GM12878 (cell line): ENCODE measurements around the gene ENPP1. TPM values are rescaled to one million over a fixed set of nuclear protein-coding genes. Genes with fewer than 3 reads are reported as not detected.

Experiments
- CHD2 ChIP-seq: IDR thresholded peaks from 2 replicates; pipeline ENCODE4 v1.6.1; 2011; ENCODE audit warnings: low read depth, low read length, improper control_type of control experiment, borderline replicate concordance
- CREB1 ChIP-seq: IDR thresholded peaks from 2 replicates; pipeline ENCODE4 v1.6.1; 2012; ENCODE audit warnings: low read depth, mild to moderate bottlenecking, inconsistent platforms
- CREM ChIP-seq: IDR thresholded peaks from 2 replicates; pipeline ENCODE4 v1.6.1; 2014; ENCODE audit warnings: antibody characterized with exemption, low read depth
- EGR1 ChIP-seq, 2 experiments: IDR thresholded peaks; 1 replicate in 1 of 2; 2 replicates in 1 of 2; pipeline ENCODE4 v1.6.1; 2011 to 2012; ENCODE audit warnings: low read depth in 2 of 2, low read length in 2 of 2, borderline replicate concordance in 1 of 2, mild to moderate bottlenecking in 1 of 2, moderate library complexity in 1 of 2
- ESRRA ChIP-seq: IDR thresholded peaks from 2 replicates; pipeline ENCODE4 v1.6.1; 2012; ENCODE audit warnings: mild to moderate bottlenecking, low read length, improper control_type of control experiment
- ETV6 ChIP-seq, 2 experiments: fragments of 450-650 bp in 1 of 2; IDR thresholded peaks in 1 of 2; conservative IDR thresholded peaks in 1 of 2; 2 replicates each; pipeline ENCODE4 v1.6.1; 2014; ENCODE audit warnings: antibody characterized with exemption in 1 of 2, borderline replicate concordance in 1 of 2, low read depth in 1 of 2, mild to moderate bottlenecking in 1 of 2, moderate library complexity in 1 of 2
- HDAC2 ChIP-seq: fragments of 200-600 bp; sonication (generic); IDR thresholded peaks from 2 replicates; pipeline ENCODE4 v1.6.1; 2017
- KLF5 ChIP-seq: fragments of 450-650 bp; IDR thresholded peaks from 2 replicates; pipeline ENCODE4 v1.6.1; 2014; ENCODE audit warnings: mild to moderate bottlenecking; ENCODE audit not compliant: partially characterized antibody
- MTA3 ChIP-seq: IDR thresholded peaks from 2 replicates; pipeline ENCODE4 v1.6.1; 2012; ENCODE audit warnings: low read length, inconsistent platforms, borderline replicate concordance
- MYB ChIP-seq: fragments of 150-350 bp; IDR thresholded peaks from 2 replicates; pipeline ENCODE4 v1.6.1; 2014; ENCODE audit warnings: mild to moderate bottlenecking, low read depth, low read length, borderline replicate concordance
- STAT1 ChIP-seq: fragments of 450-650 bp; conservative IDR thresholded peaks from 2 replicates; pipeline ENCODE4 v1.6.1; 2014; ENCODE audit warnings: antibody characterized with exemption, mild to moderate bottlenecking
- STAT3 ChIP-seq: IDR thresholded peaks from 2 replicates; pipeline ENCODE4 v1.6.1; 2011; ENCODE audit warnings: low read depth, low read length, improper control_type of control experiment
- TAF1 ChIP-seq: IDR thresholded peaks from 2 replicates; pipeline ENCODE4 v1.6.1; 2011; ENCODE audit warnings: mild to moderate bottlenecking, low read depth, low read length, borderline replicate concordance
- polyA plus RNA-seq, 11 experiments: library from polyadenylated mRNA; depleted of rRNA in 4 of 11; unstranded in 6 of 11; stranded (reverse) in 5 of 11; fragments of >200 nt; fragmentation: Nextera tagmentation in 4 of 11; fragmentation: Illumina TruSeq in 1 of 11; extraction: Ambion mirVana in 4 of 11; extraction: Trizol in 1 of 11; gene quantifications; 1 replicate in 1 of 11; 2 replicates in 10 of 11; pipeline versions ENCODE4 v1.2.1 to v1.2.3, GENCODE V29; 2011 to 2016; ENCODE audit warnings: inconsistent platforms in 2 of 11, missing spikeins in 2 of 11, low read depth in 1 of 11
- total RNA-seq, 4 experiments: library from RNA; depleted of rRNA in 3 of 4; stranded (reverse); fragments of >200 nt in 3 of 4; fragmentation: Illumina TruSeq in 1 of 4; extraction: Trizol in 1 of 4; gene quantifications; 2 replicates each; pipeline versions ENCODE4 v1.2.1 to v1.2.3, GENCODE V29; 2013 to 2021
- TF ChIP-seq, protein P1 (sequence below): IDR thresholded peaks from 2 replicates; pipeline ENCODE4 v1.6.1; 2012; ENCODE audit warnings: mild to moderate bottlenecking, low read depth, low read length

The ENPP1 gene
- total and polyA plus RNA-seq, 10 of the 15 experiments (the other 5 are each of a cell fraction or from before 2014, with no cell fraction given) = 0.03 to 0.05 TPM; not detected in 8

DNA sequence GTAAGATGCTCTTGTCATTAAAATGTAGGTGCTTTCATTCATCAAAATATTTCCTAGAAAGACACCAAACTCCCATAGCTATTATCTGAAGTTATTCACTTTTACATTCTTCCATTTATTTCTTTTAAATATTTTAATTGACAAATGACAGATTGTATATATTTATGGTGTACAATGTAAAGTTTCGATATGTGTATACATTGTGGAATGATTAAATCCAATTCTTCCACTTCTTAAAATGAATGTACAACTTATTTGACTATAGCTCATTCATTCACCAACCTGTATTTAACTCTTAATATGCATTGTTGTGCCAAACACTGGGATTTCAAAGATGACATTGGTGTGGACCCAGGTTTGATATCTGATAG lies 102.4 kb downstream of the ENPP1 start (continued):
- TF ChIP-seq CREB1 (no peak), MTA3 (no peak), ETV6 (conservative IDR thresholded peaks at IDR 0.05 in 1 of 2, IDR thresholded peaks at IDR 0.05 in 1 of 2; ENCODE audit: borderline replicate concordance in 1 of 2, low read depth in 1 of 2) (no peak), EGR1 (IDR thresholded peaks at IDR 0.05; ENCODE audit: borderline replicate concordance in 1 of 2, low read depth in 2 of 2, low read length in 2 of 2) (no peak), ESRRA (no peak), CHD2 (no peak), HDAC2 (no peak), TAF1 (no peak), MYB (no peak), STAT3 (no peak), STAT1 (no peak), CREM (no peak), KLF5 (no peak)
- TF ChIP-seq, protein P1, sequence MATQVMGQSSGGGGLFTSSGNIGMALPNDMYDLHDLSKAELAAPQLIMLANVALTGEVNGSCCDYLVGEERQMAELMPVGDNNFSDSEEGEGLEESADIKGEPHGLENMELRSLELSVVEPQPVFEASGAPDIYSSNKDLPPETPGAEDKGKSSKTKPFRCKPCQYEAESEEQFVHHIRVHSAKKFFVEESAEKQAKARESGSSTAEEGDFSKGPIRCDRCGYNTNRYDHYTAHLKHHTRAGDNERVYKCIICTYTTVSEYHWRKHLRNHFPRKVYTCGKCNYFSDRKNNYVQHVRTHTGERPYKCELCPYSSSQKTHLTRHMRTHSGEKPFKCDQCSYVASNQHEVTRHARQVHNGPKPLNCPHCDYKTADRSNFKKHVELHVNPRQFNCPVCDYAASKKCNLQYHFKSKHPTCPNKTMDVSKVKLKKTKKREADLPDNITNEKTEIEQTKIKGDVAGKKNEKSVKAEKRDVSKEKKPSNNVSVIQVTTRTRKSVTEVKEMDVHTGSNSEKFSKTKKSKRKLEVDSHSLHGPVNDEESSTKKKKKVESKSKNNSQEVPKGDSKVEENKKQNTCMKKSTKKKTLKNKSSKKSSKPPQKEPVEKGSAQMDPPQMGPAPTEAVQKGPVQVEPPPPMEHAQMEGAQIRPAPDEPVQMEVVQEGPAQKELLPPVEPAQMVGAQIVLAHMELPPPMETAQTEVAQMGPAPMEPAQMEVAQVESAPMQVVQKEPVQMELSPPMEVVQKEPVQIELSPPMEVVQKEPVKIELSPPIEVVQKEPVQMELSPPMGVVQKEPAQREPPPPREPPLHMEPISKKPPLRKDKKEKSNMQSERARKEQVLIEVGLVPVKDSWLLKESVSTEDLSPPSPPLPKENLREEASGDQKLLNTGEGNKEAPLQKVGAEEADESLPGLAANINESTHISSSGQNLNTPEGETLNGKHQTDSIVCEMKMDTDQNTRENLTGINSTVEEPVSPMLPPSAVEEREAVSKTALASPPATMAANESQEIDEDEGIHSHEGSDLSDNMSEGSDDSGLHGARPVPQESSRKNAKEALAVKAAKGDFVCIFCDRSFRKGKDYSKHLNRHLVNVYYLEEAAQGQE = no peak
